GM12873 (cell line): ENCODE data around the gene R3HDM2.

Source experiments
- CTCF ChIP-seq: IDR thresholded peaks from 2 replicates; pipeline ENCODE4 v1.5.1; 2012; ENCODE audit warnings: low read depth, mild to moderate bottlenecking, moderate library complexity, low read length, control low read depth; ENCODE audit not compliant: insufficient read depth; ENCODE audit errors: missing control alignments

Gene R3HDM2

DNA sequence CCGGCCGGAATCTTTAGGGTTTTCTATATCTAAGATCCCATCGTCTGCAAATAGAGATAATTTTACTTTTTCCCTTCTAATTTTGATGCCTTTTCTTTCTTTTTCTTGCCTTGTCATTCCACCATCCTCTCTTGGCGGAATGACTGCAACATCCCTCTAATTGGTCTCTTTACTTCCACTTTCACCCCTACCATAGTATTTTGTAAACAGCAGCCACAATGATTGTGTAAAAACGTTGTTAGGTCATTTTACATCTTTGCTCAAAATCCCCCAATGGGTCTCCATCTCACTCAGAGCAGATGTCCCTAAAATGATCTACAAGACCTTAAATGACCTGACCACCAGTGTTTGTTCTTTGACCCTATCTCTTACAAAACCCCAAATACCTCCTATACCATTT, 99.9 kb downstream of the R3HDM2 start:
- no peak for TF ChIP-seq CTCF

- no peak for TF ChIP-seq CTCF
Measured at GRCh38 chr12:57329219-57329618, 101.6 kb downstream of the R3HDM2 start.

- TF ChIP-seq CTCF = no peak
Measured at GRCh38 chr12:57325395-57325794, 105.4 kb downstream of the R3HDM2 start.

- no peak for TF ChIP-seq CTCF
Measured at GRCh38 chr12:57323416-57323815, 107.4 kb downstream of the R3HDM2 start.

- no peak for TF ChIP-seq CTCF
Measured at GRCh38 chr12:57320639-57321038, 110.2 kb downstream of the R3HDM2 start.

GRCh38 chr12:57319678-57320469, 111.0 kb downstream of the R3HDM2 start:
- TF ChIP-seq CTCF = no peak

- TF ChIP-seq CTCF = no peak
Measured at GRCh38 chr12:57315681-57316080, 115.2 kb downstream of the R3HDM2 start.
